ENCODE data around the gene HPCAL1.
"Not testable (repeated sequence)": the region's sequence is repeated elsewhere in the genome, so short reads cannot be mapped to it uniquely, and the experiment has no call there.

The HPCAL1 gene

GRCh38 chr2:10433947-10434885, 131.5 kb downstream of the HPCAL1 start:
- in situ Hi-C loops (cut with MboI; ENCODE audit: low sequenced_read_pairs) = no loop called here

GRCh38 chr2:10434886-10435819, 132.4 kb downstream of the HPCAL1 start:
- in situ Hi-C loops (cut with MboI; ENCODE audit: low sequenced_read_pairs) = no loop called here

GRCh38 chr2:10435820-10436204, 133.1 kb downstream of the HPCAL1 start:
- in situ Hi-C loops (cut with MboI; ENCODE audit: low sequenced_read_pairs) = no loop called here

- in situ Hi-C loops (cut with MboI; ENCODE audit: low sequenced_read_pairs) = no loop called here
These were observed 133.9 kb downstream of the HPCAL1 start for GRCh38 chr2:10436583-10437110.

GRCh38 chr2:10437806-10438205, 135.1 kb downstream of the HPCAL1 start:
- in situ Hi-C loops (cut with MboI; ENCODE audit: low sequenced_read_pairs) = no loop called here

- in situ Hi-C loops (cut with MboI; ENCODE audit: low sequenced_read_pairs) = no loop called here
These were observed 136.0 kb downstream of the HPCAL1 start for GRCh38 chr2:10438688-10439087.

- in situ Hi-C loops (cut with MboI; ENCODE audit: low sequenced_read_pairs) = no loop called here
These were observed 136.6 kb downstream of the HPCAL1 start for GRCh38 chr2:10439185-10439879.

GRCh38 chr2:10439971-10440370, 137.3 kb downstream of the HPCAL1 start:
- in situ Hi-C loops (cut with MboI; ENCODE audit: low sequenced_read_pairs) = no loop called here

GRCh38 chr2:10440736-10441135, 138.0 kb downstream of the HPCAL1 start:
- in situ Hi-C loops (cut with MboI; ENCODE audit: low sequenced_read_pairs) = no loop called here

- in situ Hi-C loops (cut with MboI; ENCODE audit: low sequenced_read_pairs) = no loop called here
These were observed 139.2 kb downstream of the HPCAL1 start for GRCh38 chr2:10441948-10442347.

- in situ Hi-C loops (cut with MboI; ENCODE audit: low sequenced_read_pairs) = not testable (repeated sequence)
These were observed 139.9 kb downstream of the HPCAL1 start for GRCh38 chr2:10442469-10443126.

- in situ Hi-C loops (cut with MboI; ENCODE audit: low sequenced_read_pairs) = no loop called here
These were observed 141.8 kb downstream of the HPCAL1 start for GRCh38 chr2:10444463-10444862.

GRCh38 chr2:10446631-10447030, 143.9 kb downstream of the HPCAL1 start:
- in situ Hi-C loops (cut with MboI; ENCODE audit: low sequenced_read_pairs) = no loop called here

- in situ Hi-C loops (cut with MboI; ENCODE audit: low sequenced_read_pairs) = no loop called here
These were observed 144.7 kb downstream of the HPCAL1 start for GRCh38 chr2:10447300-10447894.

GRCh38 chr2:10447895-10448575, 145.3 kb downstream of the HPCAL1 start, which contains the start of gene ODC1:
Gene ODC1, minus strand, starts transcription at chr2:10448327. Its CDS starts 3,295 bp downstream, at chr2:10445032.
- in situ Hi-C loops (cut with MboI; ENCODE audit: low sequenced_read_pairs) = no loop called here

GRCh38 chr2:10448576-10449485, 146.1 kb downstream of the HPCAL1 start:
- in situ Hi-C loops (cut with MboI; ENCODE audit: low sequenced_read_pairs) = no loop called here

- in situ Hi-C loops (cut with MboI; ENCODE audit: low sequenced_read_pairs) = no loop called here
These were observed 146.8 kb downstream of the HPCAL1 start for GRCh38 chr2:10449486-10449831.

All from hTERT RPE-1 (cell line).